GM21723 (cell line): ENCODE measurements around the gene PRICKLE4.

Experiments used
- ATAC-seq: cut with Tn5 transposase; IDR thresholded peaks from one replicate; pipeline ENCODE4 v1.9.1; 2021; ENCODE audit warnings: mild to moderate bottlenecking, moderate library complexity; ENCODE audit not compliant: unreplicated experiment

The PRICKLE4 gene

GRCh38 chr6:41770381-41771057 lies 10.1 kb upstream of the PRICKLE4 start:
- ATAC-seq: no peak

- no peak for ATAC-seq
Measured at GRCh38 chr6:41771058-41771983, 9.3 kb upstream of the PRICKLE4 start.

- ATAC-seq: no peak
Measured at GRCh38 chr6:41774841-41775240, 5.7 kb upstream of the PRICKLE4 start.

- ATAC-seq: no peak
Measured at GRCh38 chr6:41775293-41775882, 5.2 kb upstream of the PRICKLE4 start.

- no peak for ATAC-seq
Measured at GRCh38 chr6:41777551-41778285, 2.9 kb upstream of the PRICKLE4 start.

GRCh38 chr6:41778895-41779294 lies 1.7 kb upstream of the PRICKLE4 start:
- ATAC-seq: no peak

GRCh38 chr6:41779336-41779735 lies 1.2 kb upstream of the PRICKLE4 start:
- peak; percentile 10 for ATAC-seq

- ATAC-seq: peak; percentile 93
Measured at GRCh38 chr6:41779788-41780550, 613 bp upstream of the PRICKLE4 start, which contains the start of gene FRS3. Gene FRS3 (minus strand): TSS chr6:41779900. CDS start chr6:41776987, 2,913 bp downstream.

- no peak for ATAC-seq
Measured at GRCh38 chr6:41781366-41781730, 766 bp downstream of the PRICKLE4 start.

GRCh38 chr6:41783106-41783780 lies 2.7 kb downstream of the PRICKLE4 start:
- no peak for ATAC-seq

- ATAC-seq: no peak
Measured at GRCh38 chr6:41784581-41785171, 4.1 kb downstream of the PRICKLE4 start.

GRCh38 chr6:41785254-41785653 lies 4.7 kb downstream of the PRICKLE4 start:
- ATAC-seq: no peak

GRCh38 chr6:41785689-41786450 lies 5.3 kb downstream of the PRICKLE4 start:
- no peak for ATAC-seq

- peak; percentile 72 for ATAC-seq
Measured at GRCh38 chr6:41786451-41787218, 6.1 kb downstream of the PRICKLE4 start.

- peak; percentile 78 for ATAC-seq
Measured at GRCh38 chr6:41787219-41787917, 6.8 kb downstream of the PRICKLE4 start, which contains the start of gene TOMM6. Gene TOMM6 (plus strand): TSS chr6:41787694. CDS start chr6:41787698, 4 bp downstream.

GRCh38 chr6:41789390-41789724 lies 8.8 kb downstream of the PRICKLE4 start:
- ATAC-seq: no peak

GRCh38 chr6:41790045-41790444 lies 9.5 kb downstream of the PRICKLE4 start:
- no peak for ATAC-seq
